ENCODE measurements around the gene AKAP6.
"Not testable (repeated sequence)": the region's sequence is repeated elsewhere in the genome, so short reads cannot be mapped to it uniquely, and the experiment has no call there.

Gene AKAP6

DNA sequence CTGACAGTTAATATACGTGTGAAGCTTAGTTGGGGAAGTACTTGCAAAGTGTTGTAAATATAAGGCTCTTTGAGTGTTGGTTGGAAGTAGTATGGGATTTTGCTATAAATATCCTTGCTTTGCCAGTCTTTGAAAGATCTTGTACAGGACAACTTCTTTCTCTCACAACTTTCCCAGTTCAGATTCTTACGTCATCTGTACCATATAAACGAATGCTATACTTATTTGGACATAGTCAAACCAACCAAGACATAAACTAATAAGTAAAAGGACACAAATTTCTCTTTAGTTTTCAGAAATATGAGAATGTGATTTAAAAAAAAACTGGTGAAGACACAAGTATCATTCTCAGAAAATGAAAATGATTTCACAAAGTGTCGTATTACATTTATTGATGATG, 456.5 kb downstream of the AKAP6 start:
- DNase-seq, result no peak

GRCh38 chr14:32786886-32787285, 457.8 kb downstream of the AKAP6 start:
- DNase-seq, result no peak

DNA sequence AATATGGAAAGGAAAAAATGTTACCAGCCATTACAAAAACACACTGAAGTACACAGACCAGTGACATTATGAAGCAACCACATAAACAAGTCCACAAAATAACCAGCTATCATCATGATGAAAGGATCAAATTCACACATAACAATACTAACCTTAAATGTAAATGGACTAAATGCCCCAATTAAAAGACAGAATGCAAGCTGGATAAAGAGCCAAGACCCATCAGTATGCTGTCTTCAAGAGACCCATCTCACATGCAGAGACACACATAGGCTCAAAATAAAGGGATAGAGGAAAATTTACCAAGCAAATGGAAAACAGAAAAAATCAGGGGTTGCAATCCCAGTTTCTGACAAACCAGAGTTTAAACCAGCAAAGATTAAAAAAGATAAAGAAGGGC, 463.9 kb downstream of the AKAP6 start:
- not testable (repeated sequence) for DNase-seq

- DNase-seq, result no peak
Observed at GRCh38 chr14:32800320-32800719, 471.2 kb downstream of the AKAP6 start.

DNA sequence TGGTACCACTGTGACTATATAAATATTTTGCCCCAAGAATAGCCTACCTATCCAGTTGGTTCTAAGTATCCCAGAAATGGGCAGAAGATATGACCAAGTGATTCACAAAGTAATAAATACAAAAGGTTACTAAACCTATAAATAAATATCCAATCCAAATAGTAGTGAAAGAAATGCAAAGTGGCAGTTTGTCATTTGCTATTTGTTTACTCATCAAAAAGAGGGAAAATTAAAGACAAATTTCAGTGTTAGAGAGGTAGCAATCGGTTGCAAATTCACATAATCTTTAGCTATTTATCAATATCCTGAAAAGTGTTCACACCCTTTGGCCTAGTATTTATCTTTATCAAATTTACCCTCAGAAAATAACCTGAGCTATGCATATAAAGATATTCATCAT, 473.2 kb downstream of the AKAP6 start:
- DNase-seq, result no peak

GRCh38 chr14:32805979-32806378, 476.9 kb downstream of the AKAP6 start:
- no peak for DNase-seq

DNA sequence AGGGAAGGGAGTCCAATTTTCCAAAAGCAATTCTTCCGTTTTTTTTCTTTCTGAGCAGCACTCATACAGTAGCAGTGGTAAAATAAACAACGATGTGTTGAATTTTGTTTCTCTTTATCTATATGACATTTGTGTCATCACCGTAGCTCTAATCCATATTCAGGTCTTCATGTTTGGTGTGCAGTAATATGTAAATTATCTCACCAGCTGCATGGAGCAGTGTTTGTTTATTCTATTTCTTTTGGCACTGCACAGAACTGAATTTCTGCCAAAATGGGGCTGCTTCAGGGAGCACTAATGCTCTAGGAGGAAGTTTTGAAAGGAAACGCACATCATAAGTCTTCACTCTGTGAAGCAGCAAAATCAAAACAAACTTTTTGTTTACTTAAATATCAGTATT, 479.5 kb downstream of the AKAP6 start:
- DNase-seq, result no peak

- no peak for DNase-seq
Observed at GRCh38 chr14:32809255-32809654, 480.2 kb downstream of the AKAP6 start.

GRCh38 chr14:32813401-32813800, 484.3 kb downstream of the AKAP6 start:
- no peak for DNase-seq

DNA sequence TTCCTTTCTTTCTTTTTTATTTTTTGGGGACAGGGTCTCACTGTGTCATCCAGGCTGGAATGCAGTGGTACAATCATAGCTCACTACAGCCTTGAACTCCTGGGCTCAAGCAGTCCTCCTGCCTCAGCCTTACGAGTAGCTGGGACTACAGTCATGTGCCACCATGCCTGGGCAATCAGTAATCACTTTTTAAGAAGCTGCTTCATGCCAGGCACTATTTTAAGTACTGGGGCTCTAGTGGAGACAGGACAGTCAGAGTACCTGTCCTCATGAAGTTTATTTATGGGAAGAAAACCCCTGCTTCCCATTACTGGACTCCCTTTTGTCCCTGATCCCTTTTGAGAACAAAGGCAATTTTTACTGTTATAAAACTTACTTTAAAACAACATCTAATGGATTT, 485.6 kb downstream of the AKAP6 start:
- DNase-seq, result no peak

GRCh38 chr14:32816588-32816987, 487.5 kb downstream of the AKAP6 start:
- DNase-seq, result no peak

DNA sequence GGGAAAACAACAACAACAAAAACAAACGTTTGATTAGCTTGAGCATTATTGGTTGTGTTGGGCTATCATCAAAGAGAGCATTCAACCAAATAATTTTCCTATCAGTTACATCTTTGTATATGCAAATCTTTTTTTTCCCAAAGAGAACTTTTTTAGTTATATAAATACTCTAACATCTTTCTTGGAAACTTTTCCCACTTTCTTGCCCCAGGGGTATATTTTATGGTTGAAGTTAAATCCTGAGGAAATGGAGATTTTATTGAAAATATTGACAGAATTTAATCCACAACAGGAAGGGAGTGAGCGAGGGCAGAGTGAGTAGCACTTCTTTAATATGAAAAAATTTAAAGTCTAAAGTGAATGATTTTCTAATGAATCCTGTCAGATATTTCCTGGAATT, 488.7 kb downstream of the AKAP6 start:
- no peak for DNase-seq

GRCh38 chr14:32818581-32818980, 489.5 kb downstream of the AKAP6 start:
- no peak for DNase-seq

GRCh38 chr14:32820181-32820580, 491.1 kb downstream of the AKAP6 start:
- no peak for DNase-seq

DNA sequence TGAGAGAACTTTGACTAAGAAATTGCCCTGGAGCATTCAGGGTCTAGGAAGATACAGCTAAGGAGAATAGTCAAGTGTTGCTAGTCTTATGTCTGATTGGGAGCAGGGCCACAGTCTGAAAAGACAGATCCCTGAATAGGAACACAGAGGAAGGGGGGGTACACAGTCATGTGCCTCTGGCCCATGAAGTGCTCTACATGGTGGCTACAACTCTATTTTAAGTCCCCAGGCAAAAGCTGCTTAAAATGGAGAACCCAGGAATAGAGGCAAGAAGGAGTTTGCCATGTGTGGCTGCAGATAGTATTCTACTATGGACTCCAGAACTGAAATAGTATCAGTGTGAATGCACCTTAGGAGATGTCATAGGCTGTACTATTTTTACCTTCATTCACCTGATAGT, 491.6 kb downstream of the AKAP6 start:
- DNase-seq, result no peak

GRCh38 chr14:32821964-32822653, 493.0 kb downstream of the AKAP6 start:
- DNase-seq, result no peak

- no peak for DNase-seq
Observed at GRCh38 chr14:32823706-32824105, 494.6 kb downstream of the AKAP6 start.

GRCh38 chr14:32824195-32824594, 495.1 kb downstream of the AKAP6 start:
- no peak for DNase-seq

- no peak for DNase-seq
Observed at GRCh38 chr14:32825058-32825457, 496.0 kb downstream of the AKAP6 start.

- DNase-seq, result no peak
Observed at GRCh38 chr14:32826404-32827082, 497.4 kb downstream of the AKAP6 start.

DNA sequence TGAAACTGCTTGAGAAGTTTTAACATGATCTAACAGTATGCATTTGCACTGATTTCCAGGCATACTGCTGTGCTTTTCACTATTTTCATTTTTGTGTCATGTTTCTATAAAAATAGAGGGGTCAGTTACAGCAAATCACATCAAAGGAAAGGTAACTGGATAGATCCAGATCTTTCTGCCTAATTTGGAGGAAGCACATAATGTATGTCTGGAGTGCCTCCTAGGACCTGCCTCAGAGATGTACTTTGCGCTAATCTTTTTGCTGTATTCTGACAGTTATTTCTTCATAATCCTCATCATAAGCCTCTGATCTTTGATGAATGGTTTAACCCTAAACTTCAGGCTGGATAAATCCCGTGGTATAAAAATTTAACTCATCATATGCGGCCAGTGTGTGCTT, 498.4 kb downstream of the AKAP6 start:
- no peak for DNase-seq

- no peak for DNase-seq
Observed at GRCh38 chr14:32835924-32836323, 506.8 kb downstream of the AKAP6 start.

DNA sequence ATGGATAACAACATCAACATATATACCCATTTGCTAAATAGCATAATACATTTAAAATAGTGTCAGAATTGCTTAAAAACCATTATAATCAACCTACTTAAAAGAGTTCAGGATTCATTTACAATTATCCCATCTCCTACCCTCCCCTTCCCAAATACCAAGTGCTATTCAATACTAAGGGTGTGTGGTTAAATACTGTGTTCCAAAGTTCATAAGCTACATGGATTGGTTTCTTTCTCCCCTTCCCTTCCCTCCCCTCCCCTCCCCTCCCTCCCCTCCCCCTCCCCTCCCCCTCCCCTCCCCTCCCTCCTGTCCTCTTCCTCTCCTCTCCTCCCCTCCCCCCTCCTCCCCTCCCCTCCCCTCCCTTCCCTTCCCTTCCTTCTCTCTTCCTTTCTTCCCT, 512.6 kb downstream of the AKAP6 start:
- DNase-seq, result no peak

DNA sequence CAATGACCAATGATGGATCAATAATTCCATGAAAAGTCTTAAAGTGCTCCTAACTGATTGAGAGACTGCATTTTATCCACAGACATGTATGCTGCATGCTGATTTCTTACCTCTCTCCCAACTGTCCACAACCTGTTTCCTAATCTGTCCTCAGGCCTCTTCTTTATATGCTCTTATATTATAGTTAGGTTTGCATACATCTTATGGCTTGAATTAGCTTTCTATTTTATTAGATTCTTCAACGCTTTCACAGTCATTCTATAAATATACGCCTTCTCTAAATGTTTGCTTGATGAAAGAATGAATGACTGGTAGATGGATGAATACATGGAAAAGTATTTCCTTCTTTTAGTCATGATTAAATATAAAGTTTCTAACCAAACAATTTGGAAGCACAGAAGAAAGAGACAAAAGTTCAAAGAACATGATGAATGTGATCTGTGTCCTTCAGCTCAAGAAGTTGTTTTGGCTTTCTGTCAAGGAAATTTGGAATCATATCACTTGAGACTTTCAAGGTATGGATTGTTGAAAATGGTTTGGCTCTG, 517.8 kb downstream of the AKAP6 start:
- no peak for DNase-seq

- no peak for DNase-seq
Observed at GRCh38 chr14:32847867-32848266, 518.8 kb downstream of the AKAP6 start.

Measured in stimulated activated CD4-positive, alpha-beta T cell treated with anti-CD3 and anti-CD28 coated beads, Interleukin-15, amount 100 ng/mL, for 24 hours (primary cell).